MV-4-11 (cell line): ENCODE measurements around the gene KCNG1.
A peak's percentile ranks its signal among the peaks of the same experiment; 100 is the strongest.

Experiments used
- DNase-seq: peaks from one replicate; lab custom pipeline; 2025; lab: John Stamatoyannopoulos, UW

Gene KCNG1

GRCh38 chr20:51036226-51036625 is 13.3 kb upstream of the KCNG1 start:
- DNase-seq, result no peak

- DNase-seq, result no peak
Measured at GRCh38 chr20:51034988-51035656, 12.2 kb upstream of the KCNG1 start.

- no peak for DNase-seq
Measured at GRCh38 chr20:51034476-51034875, 11.6 kb upstream of the KCNG1 start.

GRCh38 chr20:51029963-51030920 is 7.3 kb upstream of the KCNG1 start:
- DNase-seq, result no peak

- DNase-seq, result no peak
Measured at GRCh38 chr20:51029556-51029955, 6.6 kb upstream of the KCNG1 start.

- no peak for DNase-seq
Measured at GRCh38 chr20:51028616-51029212, 5.8 kb upstream of the KCNG1 start.

GRCh38 chr20:51027035-51027795 is 4.3 kb upstream of the KCNG1 start:
- no peak for DNase-seq

- DNase-seq, result no peak
Measured at GRCh38 chr20:51026269-51026668, 3.4 kb upstream of the KCNG1 start.

GRCh38 chr20:51024761-51025160 is 1.9 kb upstream of the KCNG1 start:
- no peak for DNase-seq

GRCh38 chr20:51023617-51024155 is 779 bp upstream of the KCNG1 start:
- no peak for DNase-seq

- no peak for DNase-seq
Measured at GRCh38 chr20:51022227-51022802, 592 bp downstream of the KCNG1 start.

- no peak for DNase-seq
Measured at GRCh38 chr20:51021067-51022025, 1.6 kb downstream of the KCNG1 start.

GRCh38 chr20:51020657-51021056 is 2.2 kb downstream of the KCNG1 start:
- no peak for DNase-seq

GRCh38 chr20:51019656-51020592 is 3.0 kb downstream of the KCNG1 start:
- DNase-seq, result no peak

GRCh38 chr20:51017251-51017650 is 5.7 kb downstream of the KCNG1 start:
- DNase-seq, result peak; percentile 68

- DNase-seq, result no peak
Measured at GRCh38 chr20:51016521-51016920, 6.4 kb downstream of the KCNG1 start.

- DNase-seq, result no peak
Measured at GRCh38 chr20:51014797-51015722, 7.8 kb downstream of the KCNG1 start.
